GM12891 (cell line): ENCODE results near the gene SECISBP2L.

Experiments used
- DNase-seq: peaks from one replicate; pipeline ENCODE4 v3.0.0; 2011; ENCODE audit warnings: low spot score; ENCODE audit not compliant: insufficient read length
- FAIRE-seq: peaks from 2 replicates; lab custom pipeline; 2011; peaks lifted over from hg19 to GRCh38; lab: Jason Lieb, UNC
- PAX5 ChIP-seq: IDR thresholded peaks from 2 replicates; pipeline ENCODE4 v1.6.1; 2011; ENCODE audit warnings: low read length, moderate library complexity, mild to moderate bottlenecking; ENCODE audit not compliant: insufficient read depth, severe bottlenecking
- POLR2A ChIP-seq: IDR thresholded peaks from 2 replicates; pipeline ENCODE4 v1.6.1; 2011; ENCODE audit warnings: low read depth, low read length, control low read depth
- POLR2AphosphoS5 ChIP-seq: IDR thresholded peaks from 2 replicates; pipeline ENCODE4 v1.6.1; 2011; ENCODE audit warnings: low read depth, low read length, control low read depth
- POU2F2 ChIP-seq: IDR thresholded peaks from 2 replicates; pipeline ENCODE4 v1.6.1; 2011; ENCODE audit warnings: low read depth, mild to moderate bottlenecking, control low read depth, low read length, moderate library complexity
- SPI1 ChIP-seq: IDR thresholded peaks from 2 replicates; pipeline ENCODE4 v1.6.1; 2011; ENCODE audit warnings: low read depth, low read length, control low read depth
- TAF1 ChIP-seq: IDR thresholded peaks from 2 replicates; pipeline ENCODE4 v1.6.1; 2011; ENCODE audit warnings: low read depth, low read length, control low read depth

SECISBP2L gene

GRCh38 chr15:49059491-49059890 lies 13.2 kb upstream of the SECISBP2L start:
- FAIRE-seq (no peak), DNase-seq (no peak)
- TF ChIP-seq POLR2A (no peak), SPI1 (no peak), PAX5 (no peak), POLR2AphosphoS5 (no peak), POU2F2 (no peak), TAF1 (no peak)

- FAIRE-seq: no peak
- TF ChIP-seq PAX5 (no peak), POU2F2 (no peak), POLR2AphosphoS5 (no peak), TAF1 (no peak), POLR2A (no peak), SPI1 (no peak)
- no peak for DNase-seq
Measured at GRCh38 chr15:49058559-49058958, 12.3 kb upstream of the SECISBP2L start.

- DNase-seq: no peak
- TF ChIP-seq POLR2AphosphoS5 (no peak), TAF1 (no peak), POU2F2 (no peak), PAX5 (no peak)
- FAIRE-seq: no peak
Measured at GRCh38 chr15:49055630-49056029, 9.4 kb upstream of the SECISBP2L start.

- FAIRE-seq: no peak
- no peak for DNase-seq
- TF ChIP-seq TAF1 (no peak), POLR2AphosphoS5 (no peak), SPI1 (no peak), PAX5 (no peak), POU2F2 (no peak), POLR2A (no peak)
Measured at GRCh38 chr15:49052662-49053061, 6.4 kb upstream of the SECISBP2L start.

- FAIRE-seq: no peak
- no peak for DNase-seq
- TF ChIP-seq TAF1 (no peak), SPI1 (no peak), PAX5 (no peak), POU2F2 (no peak), POLR2A (no peak), POLR2AphosphoS5 (no peak)
Measured at GRCh38 chr15:49047456-49047855, 1.2 kb upstream of the SECISBP2L start.

GRCh38 chr15:49045751-49046219 lies 461 bp downstream of the SECISBP2L start:
- DNase-seq: peak; percentile 23
- peak; percentile 31 for FAIRE-seq
- TF ChIP-seq PAX5 (peak; percentile 85), TAF1 (no peak), POLR2A (no peak), SPI1 (peak; percentile 34; the same call in 1 of the 2 replicates), POU2F2 (no peak)

GRCh38 chr15:49044766-49045606 lies 1.3 kb downstream of the SECISBP2L start:
- TF ChIP-seq SPI1 (no peak), POLR2AphosphoS5 (no peak), PAX5 (no peak), POLR2A (no peak), POU2F2 (no peak), TAF1 (no peak)
- no peak for DNase-seq
- FAIRE-seq: no peak

GRCh38 chr15:49044002-49044401 lies 2.2 kb downstream of the SECISBP2L start:
- FAIRE-seq: no peak
- no peak for DNase-seq
- TF ChIP-seq SPI1: no peak
- TF ChIP-seq POLR2AphosphoS5: no peak
- no peak for TF ChIP-seq TAF1
- TF ChIP-seq POLR2A: no peak

- no peak for TF ChIP-seq TAF1
- TF ChIP-seq SPI1: no peak
- no peak for TF ChIP-seq POLR2A
- DNase-seq: no peak
- FAIRE-seq: no peak
Measured at GRCh38 chr15:49042165-49042564, 4.1 kb downstream of the SECISBP2L start.

- FAIRE-seq (no peak), DNase-seq (no peak)
- TF ChIP-seq TAF1 (no peak), SPI1 (no peak), POLR2A (no peak), PAX5 (no peak), POU2F2 (no peak), POLR2AphosphoS5 (no peak)
Measured at GRCh38 chr15:49041426-49041825, 4.8 kb downstream of the SECISBP2L start.

- no peak for FAIRE-seq
- no peak for TF ChIP-seq POLR2A
- TF ChIP-seq POLR2AphosphoS5: no peak
- no peak for TF ChIP-seq TAF1
- TF ChIP-seq POU2F2: no peak
- TF ChIP-seq SPI1: no peak
- no peak for TF ChIP-seq PAX5
Measured at GRCh38 chr15:49040151-49040550, 6.1 kb downstream of the SECISBP2L start.

More at GRCh38 chr15:49040151-49040550, 6.1 kb downstream of the SECISBP2L start:
- DNase-seq: no peak
